Activated B cell treated with CpG ODN at 0.5 μM for 24 hours (primary cell): ENCODE results near the gene CC2D2B. TPM values are rescaled to one million over a fixed set of nuclear protein-coding genes. Genes with fewer than 3 reads are reported as not detected.
"Not testable (repeated sequence)": the region's sequence is repeated elsewhere in the genome, so short reads cannot be mapped to it uniquely, and the experiment has no call there.

Experiments
- ATAC-seq: fragments of 200-7000 bp; cut with Tn5 transposase; one replicate; pipeline ENCODE4 v1.10.0; 2021; ENCODE audit warnings: low read depth, mild to moderate bottlenecking, moderate library complexity
- CTCF ChIA-PET: fragments of 350-600 bp; sonication (Branson Sonifier 250); formaldehyde crosslinking; loops from one replicate; lab custom pipeline; 2021; ENCODE audit warnings: antibody characterized with exemption; lab: Charles Lee
- POLR2A ChIA-PET: fragments of 350-600 bp; sonication (Branson Sonifier 250); formaldehyde crosslinking; loops from one replicate; lab custom pipeline; 2021; ENCODE audit warnings: antibody characterized with exemption; lab: Charles Lee
- DNase-seq: peaks from one replicate; pipeline ENCODE4 v3.0.0; 2022
- H3K27ac Mint-ChIP-seq: one replicate; pipeline ENCODE4 v1.8.0; 2020; ENCODE audit warnings: mixed read lengths
- H3K27me3 Mint-ChIP-seq: one replicate; pipeline ENCODE4 v1.8.0; 2021; ENCODE audit warnings: mixed read lengths
- H3K36me3 Mint-ChIP-seq: one replicate; pipeline ENCODE4 v1.8.0; 2021; ENCODE audit warnings: low read depth, mixed read lengths
- H3K4me1 Mint-ChIP-seq: one replicate; pipeline ENCODE4 v1.8.0; 2021; ENCODE audit warnings: mixed read lengths
- H3K4me3 Mint-ChIP-seq: one replicate; pipeline ENCODE4 v1.8.0; 2020; ENCODE audit warnings: mild to moderate bottlenecking, mixed read lengths
- H3K9me3 Mint-ChIP-seq: one replicate; pipeline ENCODE4 v1.8.0; 2020; ENCODE audit warnings: mixed read lengths
- CTCF ChIP-seq: fragments of 200-600 bp; IDR thresholded peaks from one replicate; pipeline ENCODE4 v1.8.0; 2022; ENCODE audit warnings: antibody characterized with exemption, mild to moderate bottlenecking
- intact Hi-C: fragments of 100-400 bp; cut with micrococcal nuclease; formaldehyde crosslinking; loops from one replicate; pipeline ENCODE4 v1.15.1; 2024
- total RNA-seq: library from RNA; stranded (reverse); gene quantifications from 2 replicates; pipeline ENCODE4 v1.2.3, GENCODE V29; 2022

CC2D2B gene
- total RNA-seq, 1 donor from 2014 or later = 2.0 TPM

DNA sequence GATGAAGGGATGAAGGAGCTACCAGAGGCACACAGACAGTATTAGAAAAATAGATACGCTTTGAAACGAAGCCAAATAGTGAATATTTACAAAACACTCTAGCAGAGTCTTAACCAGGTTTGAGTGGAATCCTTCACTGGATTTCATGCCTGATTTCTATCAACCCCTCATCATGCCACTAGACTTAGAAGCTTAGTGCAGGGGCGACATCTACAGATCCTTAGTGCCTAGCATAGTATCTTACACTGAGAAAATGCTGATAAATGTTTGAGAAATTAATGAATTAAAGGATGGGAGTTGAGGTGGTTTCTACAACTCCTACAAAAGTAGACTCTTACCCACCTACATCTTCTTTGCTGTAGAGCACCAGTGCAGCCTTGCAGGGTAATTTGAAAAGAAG lies 80.9 kb downstream of the CC2D2B start:
- intact Hi-C loops = no loop called here
- Mint-ChIP-seq H3K27ac (no peak overlapping the region), H3K36me3 (no peaks in the 10 kb centered on the region), H3K9me3 (no peaks in the 10 kb centered on the region), H3K4me3 (no peak overlapping the region), H3K27me3 (no peaks in the 10 kb centered on the region), H3K4me1 (peaks cover 9% of the 10 kb centered on the region)
- no peak for DNase-seq
- ChIA-PET POLR2A (interaction anchor here (0.6 kb wide), 1 partner anchor 292 kb away, joined by 8 read pairs; no protein-coding TSS in a partner anchor), CTCF (no interaction called here)
- TF ChIP-seq CTCF = no peak
- no peak for ATAC-seq

DNA sequence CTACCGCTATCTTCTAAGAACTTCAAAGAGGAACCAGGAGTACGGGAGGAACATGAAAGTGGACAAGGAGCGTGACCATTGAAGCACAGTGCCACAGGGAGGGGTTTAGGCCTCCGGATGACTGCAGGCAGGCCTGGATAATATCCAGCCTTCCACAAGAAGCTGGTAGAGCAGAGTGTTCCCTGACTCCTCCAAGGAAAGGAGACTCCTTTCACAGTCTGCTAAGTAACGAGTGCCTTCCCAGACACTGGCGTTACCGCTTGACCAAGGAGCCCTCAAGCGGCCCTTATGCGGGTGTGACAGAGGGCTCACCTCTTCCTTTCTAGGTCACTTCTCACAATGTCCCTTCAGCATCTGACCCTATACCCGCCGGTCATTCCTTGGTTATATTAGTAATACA lies 86.6 kb downstream of the CC2D2B start:
- H3K9me3 Mint-ChIP-seq, POLR2A ChIA-PET, CTCF ChIA-PET, H3K4me3 Mint-ChIP-seq, H3K36me3 Mint-ChIP-seq, H3K27me3 Mint-ChIP-seq, ATAC-seq, H3K4me1 Mint-ChIP-seq, intact Hi-C loops, H3K27ac Mint-ChIP-seq, DNase-seq: not testable (repeated sequence)

- POLR2A ChIA-PET = no interaction called here
- CTCF ChIA-PET = no interaction called here
- Mint-ChIP-seq H3K27me3 (no peaks in the 10 kb centered on the region), H3K27ac (no peak overlapping the region), H3K9me3 (no peaks in the 10 kb centered on the region), H3K4me1 (no peaks in the 10 kb centered on the region), H3K36me3 (no peaks in the 10 kb centered on the region), H3K4me3 (no peak overlapping the region)
- no peak for DNase-seq
- no peak for ATAC-seq
- TF ChIP-seq CTCF = no peak
- intact Hi-C loops = no loop called here
Observed at GRCh38 chr10:95998255-95998784, 90.5 kb downstream of the CC2D2B start.

DNA sequence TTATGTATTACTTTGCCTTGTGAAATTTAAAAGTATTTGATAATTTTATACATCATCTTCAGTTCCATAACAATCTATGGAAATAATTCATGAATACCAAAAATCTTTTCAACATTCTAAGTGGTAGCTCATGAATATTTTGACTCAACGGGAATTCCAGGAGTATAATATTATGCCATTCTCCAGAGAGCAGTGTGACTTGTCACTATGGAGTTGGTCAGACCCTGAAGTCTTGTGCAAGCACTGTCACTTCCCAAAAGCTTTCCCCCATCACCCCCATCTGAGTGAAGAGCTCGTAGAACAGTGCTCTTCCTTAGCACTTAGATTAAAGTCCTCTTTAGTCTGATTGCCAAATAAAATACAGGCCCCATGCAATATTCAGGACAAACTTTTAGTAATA lies 106.2 kb downstream of the CC2D2B start:
- Mint-ChIP-seq H3K4me1 (no peaks in the 10 kb centered on the region), H3K36me3 (no peaks in the 10 kb centered on the region), H3K27ac (no peak overlapping the region), H3K4me3 (no peak overlapping the region), H3K27me3 (no peaks in the 10 kb centered on the region), H3K9me3 (no peaks in the 10 kb centered on the region)
- POLR2A ChIA-PET = no interaction called here
- TF ChIP-seq CTCF = no peak
- intact Hi-C loops = no loop called here
- ATAC-seq (no peak), DNase-seq (no peak)
- CTCF ChIA-PET = interaction anchor here (1.8 kb wide), 2 partner anchors 10 to 324 kb away, joined by 4 to 5 read pairs; no protein-coding TSS in a partner anchor

GRCh38 chr10:96014473-96015102 lies 106.8 kb downstream of the CC2D2B start:
- intact Hi-C loops = loop anchor here (5.0 kb wide), 1 partner anchor 188 kb away; no protein-coding TSS in a partner anchor

More at GRCh38 chr10:96014473-96015102, 106.8 kb downstream of the CC2D2B start:
- H3K4me1 Mint-ChIP-seq = no peaks in the 10 kb centered on the region
- H3K27me3 Mint-ChIP-seq = no peaks in the 10 kb centered on the region
- CTCF ChIA-PET = interaction anchor here (1.6 to 1.8 kb wide), 3 partner anchors 10 to 324 kb away, joined by 4 to 5 read pairs (median 4); no protein-coding TSS in a partner anchor
- H3K4me3 Mint-ChIP-seq = no peak overlapping the region
- POLR2A ChIA-PET = interaction anchor here (0.6 kb wide), 1 partner anchor 10 kb away, joined by 5 read pairs; no protein-coding TSS in a partner anchor
- no peak for DNase-seq
- no peak for TF ChIP-seq CTCF
- H3K27ac Mint-ChIP-seq = no peak overlapping the region
- H3K36me3 Mint-ChIP-seq = no peaks in the 10 kb centered on the region
- no peak for ATAC-seq
- H3K9me3 Mint-ChIP-seq = no peaks in the 10 kb centered on the region
